ENCODE data around the gene TM9SF2.
"Not testable (repeated sequence)": the region's sequence is repeated elsewhere in the genome, so short reads cannot be mapped to it uniquely, and the experiment has no call there.

Gene TM9SF2

GRCh38 chr13:99501184-99501847, at the start of gene TM9SF2:
TSS of gene TM9SF2 (plus strand) at chr13:99501472. CDS start at chr13:99501607, 135 bp downstream.
- DNase-seq (ENCODE audit: low read depth in 2 of 2) = peak; percentile 92 to 96

DNA sequence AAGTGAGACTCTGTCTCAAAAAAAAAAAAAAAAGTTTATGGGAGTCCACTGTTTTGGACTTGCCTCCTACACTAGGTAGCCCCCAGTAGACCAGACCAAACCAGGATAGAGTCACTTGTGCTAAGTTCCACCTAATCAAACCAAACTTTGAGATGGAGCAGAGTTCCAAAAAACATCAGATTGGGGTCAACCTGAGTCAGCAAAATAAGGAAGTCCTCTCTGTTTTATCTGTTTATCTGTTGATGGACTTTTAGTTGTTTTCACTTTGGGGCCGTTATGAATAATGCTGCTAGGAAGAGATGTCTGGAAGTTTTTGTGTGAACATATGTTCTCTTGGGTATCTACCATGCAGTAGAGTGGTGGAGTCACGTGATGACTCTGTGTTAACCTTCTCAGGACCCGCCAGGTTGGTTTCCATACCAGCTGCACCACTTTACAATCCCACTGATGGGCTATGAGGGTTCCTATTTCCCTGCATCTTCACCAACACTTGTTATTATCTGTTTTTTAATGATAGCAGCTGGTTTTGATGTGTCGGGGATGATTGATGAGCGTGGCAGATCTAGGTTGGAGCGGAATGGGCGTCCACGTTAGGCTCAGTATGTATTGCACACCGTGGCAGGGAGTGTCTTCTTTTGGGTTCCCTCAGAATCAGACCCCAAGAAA, 46.6 kb upstream of the TM9SF2 start:
- DNase-seq (ENCODE audit: low read depth in 2 of 2) = no peak

GRCh38 chr13:99459099-99459850, 42.0 kb upstream of the TM9SF2 start:
- DNase-seq (ENCODE audit: low read depth in 2 of 2) = no peak

GRCh38 chr13:99460802-99461201, 40.5 kb upstream of the TM9SF2 start:
- DNase-seq (ENCODE audit: low read depth in 2 of 2) = not testable (repeated sequence)

- no peak for DNase-seq (ENCODE audit: low read depth in 2 of 2)
Measured at GRCh38 chr13:99463646-99464397, 37.5 kb upstream of the TM9SF2 start.

DNA sequence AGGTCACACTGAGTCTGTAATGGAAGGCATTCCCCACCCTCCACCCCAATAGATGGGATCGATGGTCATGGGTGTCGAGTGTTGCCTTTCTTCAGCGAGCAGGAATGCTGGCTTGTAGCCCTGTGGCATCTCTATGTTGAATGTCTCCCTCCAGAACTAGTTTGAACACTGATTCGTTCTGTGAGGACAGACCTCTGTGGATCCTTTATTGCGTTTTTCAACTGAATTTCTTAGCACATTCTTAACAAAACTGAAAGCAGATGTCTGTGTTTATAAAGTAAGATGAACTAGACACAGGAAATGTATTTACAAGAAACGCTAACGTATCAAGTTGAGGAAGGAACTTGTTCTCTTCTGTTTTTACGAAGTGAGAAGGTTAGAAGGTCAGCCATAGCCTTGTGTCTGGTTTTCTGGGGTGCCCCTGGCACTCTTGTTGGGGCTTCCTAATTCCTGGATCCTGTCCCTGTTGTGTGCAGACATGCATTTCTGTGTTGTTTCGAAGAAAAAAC, 36.8 kb upstream of the TM9SF2 start:
- no peak for DNase-seq (ENCODE audit: low read depth in 2 of 2)

DNA sequence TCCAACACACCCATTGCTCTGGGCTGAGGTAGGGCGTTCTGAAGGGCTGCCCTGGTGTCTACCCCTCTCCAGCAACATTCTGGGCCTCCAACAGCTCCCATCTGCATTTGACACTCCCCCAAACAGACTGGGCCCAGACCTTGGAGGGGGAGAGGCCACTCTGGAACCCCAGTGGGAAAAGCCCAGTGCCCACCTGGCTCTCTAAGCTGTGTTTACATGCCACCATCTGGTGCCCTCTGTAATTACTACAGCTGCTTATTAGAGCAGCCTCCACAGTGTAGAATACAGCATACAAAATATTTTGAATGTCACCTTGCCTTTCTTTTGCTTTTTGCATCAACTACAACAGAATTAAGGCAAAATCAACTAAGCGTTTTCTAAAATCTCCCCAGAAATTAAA, 35.8 kb upstream of the TM9SF2 start:
- DNase-seq (ENCODE audit: low read depth in 2 of 2) = no peak

DNA sequence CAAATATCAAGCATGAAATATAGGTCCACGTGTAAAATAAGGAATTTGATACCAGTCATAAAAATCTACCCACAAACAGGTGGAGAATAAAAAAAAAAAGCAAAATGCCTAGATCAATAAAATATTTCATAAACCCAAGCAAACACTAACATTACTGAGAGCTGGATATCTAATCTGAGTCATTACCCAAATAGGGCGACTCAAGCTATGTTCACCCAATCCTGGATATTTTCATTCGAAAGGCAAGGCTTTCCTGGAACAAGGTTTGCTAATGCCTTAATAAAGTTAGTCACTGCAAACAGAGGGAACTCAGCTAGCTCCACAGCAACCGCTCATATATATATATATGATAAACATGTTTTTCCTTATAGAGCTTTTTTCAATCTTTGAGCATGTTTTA, 33.5 kb upstream of the TM9SF2 start:
- DNase-seq (ENCODE audit: low read depth in 2 of 2) = no peak

- no peak for DNase-seq (ENCODE audit: low read depth in 2 of 2)
Measured at GRCh38 chr13:99469041-99469440, 32.2 kb upstream of the TM9SF2 start.

GRCh38 chr13:99470027-99470426, 31.2 kb upstream of the TM9SF2 start:
- no peak for DNase-seq (ENCODE audit: low read depth in 2 of 2)

GRCh38 chr13:99471221-99472121, 29.8 kb upstream of the TM9SF2 start:
- DNase-seq (ENCODE audit: low read depth in 2 of 2) = no peak

DNA sequence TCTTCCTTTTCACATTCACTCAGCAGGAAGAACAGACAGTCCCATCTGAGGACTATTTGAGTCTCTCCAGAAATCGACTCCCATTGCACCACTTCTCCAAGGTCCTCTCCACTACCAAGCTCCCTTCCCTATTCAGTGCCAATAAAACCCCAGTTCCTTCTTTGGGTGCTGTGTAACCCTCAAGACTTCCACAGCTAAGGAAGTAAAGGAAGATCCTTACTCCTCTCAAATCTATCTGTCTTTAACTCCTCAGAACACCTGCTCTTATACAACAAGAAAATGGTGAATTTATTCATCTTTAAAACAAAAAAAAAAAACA, 29.2 kb upstream of the TM9SF2 start:
- no peak for DNase-seq (ENCODE audit: low read depth in 2 of 2)

GRCh38 chr13:99473515-99473914, 27.8 kb upstream of the TM9SF2 start:
- no peak for DNase-seq (ENCODE audit: low read depth in 2 of 2)

GRCh38 chr13:99476648-99477047, 24.6 kb upstream of the TM9SF2 start:
- no peak for DNase-seq (ENCODE audit: low read depth in 2 of 2)

- no peak for DNase-seq (ENCODE audit: low read depth in 2 of 2)
Measured at GRCh38 chr13:99477493-99477892, 23.8 kb upstream of the TM9SF2 start.

- DNase-seq (ENCODE audit: low read depth in 2 of 2) = no peak
Measured at GRCh38 chr13:99481366-99481765, 19.9 kb upstream of the TM9SF2 start.

GRCh38 chr13:99484473-99484872, 16.8 kb upstream of the TM9SF2 start:
- no peak for DNase-seq (ENCODE audit: low read depth in 2 of 2)

DNA sequence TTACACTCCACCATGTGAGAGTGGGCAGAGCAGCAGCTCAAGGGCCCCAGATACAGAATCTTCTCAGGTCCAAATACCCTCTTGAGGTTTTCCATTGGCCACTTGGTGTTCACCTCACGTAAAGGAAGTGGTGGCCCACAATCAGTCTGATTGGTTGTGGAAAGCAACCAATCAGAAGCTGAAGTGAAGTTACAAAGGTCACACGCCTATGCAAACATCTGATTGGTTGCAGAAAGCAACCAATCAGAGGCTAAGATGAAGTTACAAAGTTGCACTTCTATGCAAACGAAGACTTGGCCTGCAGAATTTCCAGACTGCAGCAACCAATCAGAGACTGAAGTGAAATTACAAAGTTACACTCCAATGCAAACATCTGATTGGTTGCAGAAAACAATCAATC, 14.3 kb upstream of the TM9SF2 start:
- DNase-seq (ENCODE audit: low read depth in 2 of 2) = no peak

DNA sequence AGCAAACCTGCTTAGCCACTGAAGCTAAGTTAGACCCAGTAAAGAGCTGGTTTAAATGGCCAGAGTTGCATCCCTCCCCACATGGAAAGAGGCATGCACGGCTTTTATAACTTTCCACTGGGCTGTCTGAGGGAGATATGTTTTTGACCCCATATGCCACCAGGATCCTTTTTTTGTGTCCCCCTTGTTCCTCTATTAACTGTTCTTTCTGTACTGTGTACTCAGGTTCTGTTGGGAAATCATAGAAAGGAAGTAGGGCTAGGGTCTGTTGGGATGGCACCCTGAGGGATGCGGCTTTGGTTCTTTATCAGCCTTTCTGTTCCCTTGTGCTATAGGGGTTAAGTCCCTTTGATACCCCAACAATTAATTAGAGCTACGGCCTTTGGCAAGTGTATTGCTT, 12.2 kb upstream of the TM9SF2 start:
- DNase-seq (ENCODE audit: low read depth in 2 of 2) = no peak

DNA sequence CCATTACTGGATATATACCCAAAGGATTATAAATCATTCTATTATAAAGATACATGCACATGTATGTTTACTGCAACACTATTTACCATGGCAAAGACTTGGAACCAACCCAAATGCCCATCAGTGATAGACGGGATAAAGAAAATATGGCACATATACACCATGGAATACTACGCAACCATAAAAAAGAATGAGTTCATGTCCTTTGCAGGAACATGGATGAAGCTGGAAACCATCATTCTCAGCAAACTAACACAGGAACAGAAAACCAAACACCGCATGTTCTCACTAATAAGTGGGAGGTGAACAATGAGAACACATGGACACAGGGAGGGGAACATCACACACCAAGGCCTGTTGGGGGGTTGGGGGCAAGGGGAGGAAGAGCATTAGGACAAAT, 9.5 kb upstream of the TM9SF2 start:
- not testable (repeated sequence) for DNase-seq (ENCODE audit: low read depth in 2 of 2)
